Measurements from ENCODE around the gene RNF144A. TPM values are rescaled to one million over a fixed set of nuclear protein-coding genes. Genes with fewer than 3 reads are reported as not detected.

Gene RNF144A
- polyA plus RNA-seq, 3 donors = 0.30 to 0.68 (median 0.48) TPM

- peaks cover 0 to 2% (median 0%) of the 10 kb centered on the region in 7 donors for H3K9me3 Mint-ChIP-seq
- H4K20me1 ChIP-seq (ENCODE audit: insufficient read depth, low read length) = no peaks in the 10 kb centered on the region
- H3K4me3 ChIP-seq (replicated peaks in 1 of 3; ENCODE audit: low read depth in 2 of 3, low read length in 3 of 3) = no peak overlapping the region
- no peak overlapping the region for H3K27ac Mint-ChIP-seq
- H3K4me1 ChIP-seq (ENCODE audit: control insufficient read depth in 1 of 2, insufficient read depth in 2 of 2, low read length in 2 of 2) = no peaks in the 10 kb centered on the region
- no peaks in the 10 kb centered on the region for H3K27me3 ChIP-seq (ENCODE audit: control insufficient read depth in 2 of 2, insufficient read depth in 2 of 2, low read length in 2 of 2)
- H3K27me3 Mint-ChIP-seq (ENCODE audit: low read depth in 3 of 3) = peaks cover 0 to 2% (median 1%) of the 10 kb centered on the region in 3 donors
- peaks cover 3 to 7% of the 10 kb centered on the region in 2 donors for H3K36me3 Mint-ChIP-seq
- H3K36me3 ChIP-seq (replicated peaks in 1 of 2; ENCODE audit: control insufficient read depth in 1 of 2, insufficient read depth in 2 of 2, low read length in 2 of 2) = no peaks in the 10 kb centered on the region
- no peak overlapping the region for H3K27ac ChIP-seq (ENCODE audit: low read depth in 1 of 2, low read length in 2 of 2)
- H3K4me1 Mint-ChIP-seq = no peaks in the 10 kb centered on the region
- H3K9ac ChIP-seq (ENCODE audit: insufficient read depth, low read length, poor library complexity, severe bottlenecking) = no peak overlapping the region
- no peak for TF ChIP-seq CTCF (IDR thresholded peaks at IDR 0.05)
- no peak overlapping the region for H2AFZ ChIP-seq (ENCODE audit: insufficient read depth, low read depth, low read length, poor library complexity, severe bottlenecking)
- H3K4me3 Mint-ChIP-seq = no peak overlapping the region
- intact Hi-C loops (cut with micrococcal nuclease) = no loop called here
- no CpG with 5 or more reads among the region's 3 CpGs for WGBS (ENCODE audit: insufficient coverage)
- no peak overlapping the region for H3K4me2 ChIP-seq (replicated peaks; ENCODE audit: extremely low read depth, low read length, poor library complexity, severe bottlenecking)
- no peaks in the 10 kb centered on the region for H3K9me3 ChIP-seq (replicated peaks in 1 of 2; ENCODE audit: control insufficient read depth in 1 of 2, insufficient read depth in 1 of 2, low read length in 2 of 2)
- H3K79me2 ChIP-seq (ENCODE audit: insufficient read depth, low read length) = no peaks in the 10 kb centered on the region
- no peak for DNase-seq
Measured at GRCh38 chr2:6885968-6886367, 31.2 kb upstream of the RNF144A start.

- no peak overlapping the region for H3K27ac ChIP-seq (ENCODE audit: low read depth in 1 of 2, low read length in 2 of 2)
- Mint-ChIP-seq H3K27me3 (ENCODE audit: low read depth in 3 of 3) (peaks cover 0 to 2% (median under 1%) of the 10 kb centered on the region in 3 donors), H3K4me1 (no peaks in the 10 kb centered on the region), H3K27ac (no peak overlapping the region), H3K4me3 (no peak overlapping the region), H3K36me3 (peaks cover 3 to 7% of the 10 kb centered on the region in 2 donors), H3K9me3 (peaks cover 0 to 2% (median 0%) of the 10 kb centered on the region in 7 donors)
- H3K36me3 ChIP-seq (replicated peaks in 1 of 2; ENCODE audit: control insufficient read depth in 1 of 2, insufficient read depth in 2 of 2, low read length in 2 of 2) = no peaks in the 10 kb centered on the region
- H3K79me2 ChIP-seq (ENCODE audit: insufficient read depth, low read length) = no peaks in the 10 kb centered on the region
- no peak for TF ChIP-seq CTCF (IDR thresholded peaks at IDR 0.05)
- no peak overlapping the region for H2AFZ ChIP-seq (ENCODE audit: insufficient read depth, low read depth, low read length, poor library complexity, severe bottlenecking)
- no peak overlapping the region for H3K4me3 ChIP-seq (replicated peaks in 1 of 3; ENCODE audit: low read depth in 2 of 3, low read length in 3 of 3)
- DNase-seq = no peak
- no peaks in the 10 kb centered on the region for H3K4me1 ChIP-seq (ENCODE audit: control insufficient read depth in 1 of 2, insufficient read depth in 2 of 2, low read length in 2 of 2)
- no peaks in the 10 kb centered on the region for H3K27me3 ChIP-seq (ENCODE audit: control insufficient read depth in 2 of 2, insufficient read depth in 2 of 2, low read length in 2 of 2)
- intact Hi-C loops (cut with micrococcal nuclease) = no loop called here
- 19% methylated on average over 3 of the region's 3 CpGs for WGBS (ENCODE audit: insufficient coverage)
- H3K9ac ChIP-seq (ENCODE audit: insufficient read depth, low read length, poor library complexity, severe bottlenecking) = no peak overlapping the region
- H3K4me2 ChIP-seq (replicated peaks; ENCODE audit: extremely low read depth, low read length, poor library complexity, severe bottlenecking) = no peak overlapping the region
- H4K20me1 ChIP-seq (ENCODE audit: insufficient read depth, low read length) = no peaks in the 10 kb centered on the region
- no peaks in the 10 kb centered on the region for H3K9me3 ChIP-seq (replicated peaks in 1 of 2; ENCODE audit: control insufficient read depth in 1 of 2, insufficient read depth in 1 of 2, low read length in 2 of 2)
Measured at GRCh38 chr2:6887751-6888192, 29.4 kb upstream of the RNF144A start.

Data from CD14-positive monocyte (primary cell).